Osteoblast (primary cell): Measurements from ENCODE around the gene SORBS2. TPM values are rescaled to one million over a fixed set of nuclear protein-coding genes. Genes with fewer than 3 reads are reported as not detected.

ENCODE experiments used
- DNase-seq: peaks from one replicate; pipeline ENCODE4 v3.0.0; 2011; ENCODE audit warnings: low spot score, mixed read lengths; ENCODE audit not compliant: insufficient read length; ENCODE audit errors: missing footprints
- H2AFZ ChIP-seq: 2 replicates; pipeline ENCODE4 v1.6.0; 2011; ENCODE audit warnings: mild to moderate bottlenecking, low read length
- H3K27ac ChIP-seq: 2 replicates; pipeline ENCODE4 v1.5.1; 2011; ENCODE audit warnings: mild to moderate bottlenecking, low read depth, low read length, moderate library complexity
- H3K27me3 ChIP-seq: 2 replicates; pipeline ENCODE4 v1.6.0; 2012; ENCODE audit warnings: mild to moderate bottlenecking, control low read depth, inconsistent platforms, low read length, moderate library complexity; ENCODE audit not compliant: insufficient read depth
- H3K36me3 ChIP-seq: 2 replicates; pipeline ENCODE4 v1.5.1; 2011; ENCODE audit warnings: mild to moderate bottlenecking, low read length, control low read depth, moderate library complexity; ENCODE audit not compliant: insufficient read depth
- H3K4me1 ChIP-seq: 2 replicates; pipeline ENCODE4 v1.5.1; 2011; ENCODE audit warnings: mild to moderate bottlenecking, low read length, control low read depth, moderate library complexity; ENCODE audit not compliant: insufficient read depth
- H3K4me2 ChIP-seq: 2 replicates; pipeline ENCODE4 v1.6.0; 2011; ENCODE audit warnings: mild to moderate bottlenecking, low read length; ENCODE audit not compliant: insufficient read depth
- H3K4me3 ChIP-seq: fragments of 200-600 bp; sonication (generic); 3 replicates; pipeline ENCODE4 v1.5.1; 2012; ENCODE audit warnings: mild to moderate bottlenecking, low read length, inconsistent platforms; ENCODE audit not compliant: insufficient read depth
- H3K79me2 ChIP-seq: 2 replicates; pipeline ENCODE4 v1.6.0; 2012; ENCODE audit warnings: mild to moderate bottlenecking, low read length, control low read depth, inconsistent platforms; ENCODE audit not compliant: insufficient read depth
- H3K9me3 ChIP-seq: 2 replicates; pipeline ENCODE4 v1.5.1; 2011; ENCODE audit warnings: low read depth, low read length, control low read depth
- H4K20me1 ChIP-seq: 2 replicates; pipeline ENCODE4 v1.6.0; 2012; ENCODE audit warnings: mild to moderate bottlenecking, low read length, control low read depth; ENCODE audit not compliant: insufficient read depth
- CTCF ChIP-seq: IDR thresholded peaks from 2 replicates; pipeline ENCODE4 v1.5.1; 2011; ENCODE audit warnings: mild to moderate bottlenecking, low read depth, low read length, moderate library complexity; ENCODE audit errors: extremely low read depth
- total RNA-seq: library from RNA; depleted of rRNA; stranded (reverse); fragments of >200 nt; gene quantifications from 2 replicates; pipeline ENCODE4 v1.2.3, GENCODE V29; 2012

The SORBS2 gene
- total RNA-seq, 1 donor, result 85.0 TPM

- no peak overlapping the region for H2AFZ ChIP-seq
- no peaks in the 10 kb centered on the region for H3K79me2 ChIP-seq
- TF ChIP-seq CTCF, result no peak
- no peak overlapping the region for H3K4me3 ChIP-seq
- H3K4me2 ChIP-seq, result no peak overlapping the region
- no peaks in the 10 kb centered on the region for H3K36me3 ChIP-seq
- H4K20me1 ChIP-seq, result no peaks in the 10 kb centered on the region
- H3K27me3 ChIP-seq, result no peaks in the 10 kb centered on the region
- H3K4me1 ChIP-seq, result no peaks in the 10 kb centered on the region
- no peak for DNase-seq
- H3K27ac ChIP-seq, result no peak overlapping the region
- H3K9me3 ChIP-seq, result no peaks in the 10 kb centered on the region
These were observed 261.1 kb downstream of the SORBS2 start for GRCh38 chr4:185550933-185551332.

GRCh38 chr4:185549095-185549639 lies 262.8 kb downstream of the SORBS2 start:
- no peak for DNase-seq
- no peaks in the 10 kb centered on the region for H3K4me1 ChIP-seq
- no peak for TF ChIP-seq CTCF
- no peak overlapping the region for H2AFZ ChIP-seq
- no peaks in the 10 kb centered on the region for H3K36me3 ChIP-seq
- no peaks in the 10 kb centered on the region for H4K20me1 ChIP-seq
- H3K27me3 ChIP-seq, result no peaks in the 10 kb centered on the region
- no peak overlapping the region for H3K27ac ChIP-seq
- no peaks in the 10 kb centered on the region for H3K79me2 ChIP-seq
- H3K4me3 ChIP-seq, result no peak overlapping the region
- H3K9me3 ChIP-seq, result no peaks in the 10 kb centered on the region
- no peak overlapping the region for H3K4me2 ChIP-seq

GRCh38 chr4:185548587-185548986 lies 263.4 kb downstream of the SORBS2 start:
- Histone ChIP-seq H2AFZ (no peak overlapping the region), H3K36me3 (no peaks in the 10 kb centered on the region), H3K4me1 (no peaks in the 10 kb centered on the region), H3K27ac (no peak overlapping the region), H3K4me3 (no peak overlapping the region), H3K27me3 (no peaks in the 10 kb centered on the region), H3K4me2 (no peak overlapping the region), H3K79me2 (no peaks in the 10 kb centered on the region), H4K20me1 (no peaks in the 10 kb centered on the region), H3K9me3 (no peaks in the 10 kb centered on the region)
- TF ChIP-seq CTCF, result no peak
- DNase-seq, result no peak

GRCh38 chr4:185546335-185546734 lies 265.7 kb downstream of the SORBS2 start:
- no peaks in the 10 kb centered on the region for H3K4me1 ChIP-seq
- DNase-seq, result no peak
- no peak for TF ChIP-seq CTCF

More at GRCh38 chr4:185546335-185546734, 265.7 kb downstream of the SORBS2 start:
- no peak overlapping the region for H3K4me3 ChIP-seq
- H3K27me3 ChIP-seq, result no peaks in the 10 kb centered on the region
- no peaks in the 10 kb centered on the region for H3K36me3 ChIP-seq
- H3K9me3 ChIP-seq, result no peaks in the 10 kb centered on the region
- H3K27ac ChIP-seq, result no peak overlapping the region
- no peak overlapping the region for H2AFZ ChIP-seq
- no peaks in the 10 kb centered on the region for H3K79me2 ChIP-seq
- H4K20me1 ChIP-seq, result no peaks in the 10 kb centered on the region
- H3K4me2 ChIP-seq, result no peak overlapping the region
